HepG2 (cell line): Measurements from ENCODE around the gene EP300.

Source experiments
- CEBPB ChIP-seq: IDR thresholded peaks from 2 replicates; pipeline ENCODE4 v1.6.1; 2011; ENCODE audit warnings: low read depth, low read length, improper control_type of control experiment, borderline replicate concordance
- FOXA3 ChIP-seq: IDR thresholded peaks from 2 replicates; pipeline ENCODE4 v1.6.1; 2016; ENCODE audit warnings: missing genetic modification reagents, missing compliant biosample characterization
- FOXO1 ChIP-seq: sonication (generic); formaldehyde crosslinking; IDR thresholded peaks from 2 replicates; pipeline ENCODE4 v1.4.0; 2020; ENCODE audit warnings: missing genetic modification reagents
- NKX3-1 ChIP-seq: sonication (generic); formaldehyde crosslinking; IDR thresholded peaks from 2 replicates; pipeline ENCODE4 v1.5.0; 2020; ENCODE audit warnings: missing genetic modification reagents
- YY1 ChIP-seq: IDR thresholded peaks from 2 replicates; pipeline ENCODE4 v1.6.1; 2011; ENCODE audit warnings: low read length, low read depth, moderate library complexity, mild to moderate bottlenecking; ENCODE audit not compliant: insufficient read depth, insufficient replicate concordance
- ZKSCAN5 ChIP-seq: sonication (generic); formaldehyde crosslinking; IDR thresholded peaks from 2 replicates; pipeline ENCODE4 v1.5.1; 2020; ENCODE audit warnings: mild to moderate bottlenecking, missing genetic modification reagents
- TF ChIP-seq, protein P1 (sequence below): sonication (generic); formaldehyde crosslinking; IDR thresholded peaks from 2 replicates; pipeline ENCODE4 v1.5.0; 2020; ENCODE audit warnings: mild to moderate bottlenecking, missing genetic modification reagents, moderate library complexity

DNA sequence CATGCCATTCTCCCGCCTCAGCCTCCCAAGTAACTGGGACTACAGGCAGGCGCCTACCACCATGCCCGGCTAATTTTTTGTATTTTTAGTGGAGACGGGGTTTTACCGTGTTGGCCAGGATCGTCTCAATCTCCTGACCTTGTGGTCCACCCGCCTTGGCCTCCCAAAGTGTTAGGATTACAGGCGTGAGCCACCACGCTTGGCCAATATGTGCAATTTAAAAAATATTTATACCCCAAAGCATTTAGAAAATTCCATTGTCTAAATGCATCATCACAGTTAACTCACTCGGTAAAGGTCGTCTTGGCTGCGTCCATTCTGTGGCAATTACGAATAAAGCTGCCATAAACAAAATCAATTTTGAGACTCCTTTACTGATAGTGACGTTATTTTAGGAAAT, 36.2 kb downstream of the EP300 start:
- TF ChIP-seq YY1 (no peak), ZKSCAN5 (no peak), CEBPB (no peak), FOXO1 (CRISPR knock-in tag) (no peak), FOXA3 (no peak), NKX3-1 (CRISPR knock-in tag) (no peak)
- TF ChIP-seq, protein P1, sequence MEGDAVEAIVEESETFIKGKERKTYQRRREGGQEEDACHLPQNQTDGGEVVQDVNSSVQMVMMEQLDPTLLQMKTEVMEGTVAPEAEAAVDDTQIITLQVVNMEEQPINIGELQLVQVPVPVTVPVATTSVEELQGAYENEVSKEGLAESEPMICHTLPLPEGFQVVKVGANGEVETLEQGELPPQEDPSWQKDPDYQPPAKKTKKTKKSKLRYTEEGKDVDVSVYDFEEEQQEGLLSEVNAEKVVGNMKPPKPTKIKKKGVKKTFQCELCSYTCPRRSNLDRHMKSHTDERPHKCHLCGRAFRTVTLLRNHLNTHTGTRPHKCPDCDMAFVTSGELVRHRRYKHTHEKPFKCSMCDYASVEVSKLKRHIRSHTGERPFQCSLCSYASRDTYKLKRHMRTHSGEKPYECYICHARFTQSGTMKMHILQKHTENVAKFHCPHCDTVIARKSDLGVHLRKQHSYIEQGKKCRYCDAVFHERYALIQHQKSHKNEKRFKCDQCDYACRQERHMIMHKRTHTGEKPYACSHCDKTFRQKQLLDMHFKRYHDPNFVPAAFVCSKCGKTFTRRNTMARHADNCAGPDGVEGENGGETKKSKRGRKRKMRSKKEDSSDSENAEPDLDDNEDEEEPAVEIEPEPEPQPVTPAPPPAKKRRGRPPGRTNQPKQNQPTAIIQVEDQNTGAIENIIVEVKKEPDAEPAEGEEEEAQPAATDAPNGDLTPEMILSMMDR (CRISPR knock-in tag), result no peak
